ENCODE measurements around the gene RFX8. TPM values are rescaled to one million over a fixed set of nuclear protein-coding genes. Genes with fewer than 3 reads are reported as not detected.
"Not testable (repeated sequence)": the region's sequence is repeated elsewhere in the genome, so short reads cannot be mapped to it uniquely, and the experiment has no call there.

Gene RFX8
- total and polyA plus RNA-seq, 4 donors: 0.96 to 2.1 (median 1.0) TPM; not detected in 1

DNA sequence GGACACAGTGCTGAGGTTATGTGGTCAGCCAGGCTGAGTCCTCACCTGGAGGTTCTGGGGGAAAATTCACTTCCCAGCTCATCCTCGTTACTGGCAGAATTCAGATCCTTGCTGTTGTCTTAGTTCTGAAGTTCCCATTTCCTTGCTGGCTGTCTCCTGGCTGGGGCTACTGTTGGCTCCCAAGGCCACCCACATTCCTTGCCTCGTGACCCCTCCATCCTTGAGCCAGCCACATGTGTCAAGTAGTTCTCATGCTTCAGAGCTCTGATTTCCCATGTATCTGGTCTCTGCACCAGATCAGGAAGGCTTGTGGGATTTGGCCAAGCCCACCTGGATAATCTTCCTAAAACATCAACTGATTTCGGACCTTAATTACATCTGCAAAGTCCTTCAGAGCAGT lies 38.1 kb upstream of the RFX8 start:
- no peak overlapping the region for H3K27ac ChIP-seq (ENCODE audit: low read depth in 1 of 2, low read length in 2 of 2)
- intact Hi-C loops (cut with DNase I): no loop called here

DNA sequence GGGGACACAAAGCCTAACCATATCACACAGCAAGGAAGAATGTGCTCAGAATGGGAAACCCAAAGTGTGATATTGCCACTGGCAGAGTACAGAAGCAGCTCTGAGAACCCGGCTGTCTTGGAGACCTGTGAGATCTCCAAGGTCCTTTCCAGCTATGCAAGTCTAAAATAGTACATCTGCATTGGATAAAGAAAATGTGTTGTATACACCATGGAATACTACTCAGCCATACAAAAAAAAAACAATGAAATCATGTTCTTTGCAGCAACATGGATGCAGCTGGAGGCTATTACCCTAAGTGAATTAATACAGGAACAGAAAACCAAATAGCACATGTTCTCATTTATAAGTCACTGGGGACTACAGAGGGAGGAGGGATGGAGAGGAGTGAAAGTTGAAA lies 36.5 kb upstream of the RFX8 start:
- H3K4me1 ChIP-seq (ENCODE audit: control insufficient read depth in 1 of 2, insufficient read depth in 2 of 2, low read length in 2 of 2): no peaks in the 10 kb centered on the region
- intact Hi-C loops (cut with DNase I): no loop called here
- no peak overlapping the region for H3K4me3 ChIP-seq (ENCODE audit: low read length in 2 of 2)
- no peaks in the 10 kb centered on the region for H3K27me3 ChIP-seq (ENCODE audit: control insufficient read depth in 1 of 2, insufficient read depth in 2 of 2, low read length in 1 of 2)
- DNase-seq (no peak), ATAC-seq (ENCODE audit: low FRiP score) (no peak)
- H3K36me3 ChIP-seq (ENCODE audit: control insufficient read depth in 1 of 2, insufficient read depth in 2 of 2, low read length in 1 of 2): no peaks in the 10 kb centered on the region
- WGBS, 2 donors: 93 to 96% methylated on average over 1 of the region's 1 CpG
- no peaks in the 10 kb centered on the region for H3K9me3 ChIP-seq (ENCODE audit: control insufficient read depth, low read length)
- H3K27ac ChIP-seq (ENCODE audit: low read depth in 1 of 2, low read length in 2 of 2): no peak overlapping the region

More for the DNA sequence above, 38.1 kb upstream of the RFX8 start:
- ATAC-seq (ENCODE audit: low FRiP score): no peak
- no peaks in the 10 kb centered on the region for H3K36me3 ChIP-seq (ENCODE audit: control insufficient read depth in 1 of 2, insufficient read depth in 2 of 2, low read length in 1 of 2)
- 97 to 98% methylated on average over 3 of the region's 3 CpGs for WGBS, 2 donors
- no peak for DNase-seq
- H3K9me3 ChIP-seq (ENCODE audit: control insufficient read depth, low read length): no peaks in the 10 kb centered on the region
- no peaks in the 10 kb centered on the region for H3K27me3 ChIP-seq (ENCODE audit: control insufficient read depth in 1 of 2, insufficient read depth in 2 of 2, low read length in 1 of 2)
- no peaks in the 10 kb centered on the region for H3K4me1 ChIP-seq (ENCODE audit: control insufficient read depth in 1 of 2, insufficient read depth in 2 of 2, low read length in 2 of 2)
- no peak overlapping the region for H3K4me3 ChIP-seq (ENCODE audit: low read length in 2 of 2)

- no peaks in the 10 kb centered on the region for H3K36me3 ChIP-seq (ENCODE audit: control insufficient read depth in 1 of 2, insufficient read depth in 2 of 2, low read length in 1 of 2)
- intact Hi-C loops (cut with DNase I): no loop called here
- H3K27me3 ChIP-seq (ENCODE audit: control insufficient read depth in 1 of 2, insufficient read depth in 2 of 2, low read length in 1 of 2): no peaks in the 10 kb centered on the region
- H3K4me1 ChIP-seq (ENCODE audit: control insufficient read depth in 1 of 2, insufficient read depth in 2 of 2, low read length in 2 of 2): no peaks in the 10 kb centered on the region
- ATAC-seq (ENCODE audit: low FRiP score) (peak; percentile 41), DNase-seq (no peak)
- no peak overlapping the region for H3K27ac ChIP-seq (ENCODE audit: low read depth in 1 of 2, low read length in 2 of 2)
- no peak overlapping the region for H3K4me3 ChIP-seq (ENCODE audit: low read length in 2 of 2)
- H3K9me3 ChIP-seq (ENCODE audit: control insufficient read depth, low read length): no peaks in the 10 kb centered on the region
- WGBS, 2 donors: 82 to 86% methylated on average over 8 of the region's 8 CpGs
Measured at GRCh38 chr2:101509499-101510284, 34.8 kb upstream of the RFX8 start.

GRCh38 chr2:101508636-101509035 lies 33.7 kb upstream of the RFX8 start:
- Histone ChIP-seq H3K4me3 (ENCODE audit: low read length in 2 of 2) (no peak overlapping the region), H3K27ac (ENCODE audit: low read depth in 1 of 2, low read length in 2 of 2) (no peak overlapping the region), H3K4me1 (ENCODE audit: control insufficient read depth in 1 of 2, insufficient read depth in 2 of 2, low read length in 2 of 2) (no peaks in the 10 kb centered on the region), H3K9me3 (ENCODE audit: control insufficient read depth, low read length) (no peaks in the 10 kb centered on the region), H3K36me3 (ENCODE audit: control insufficient read depth in 1 of 2, insufficient read depth in 2 of 2, low read length in 1 of 2) (no peaks in the 10 kb centered on the region), H3K27me3 (ENCODE audit: control insufficient read depth in 1 of 2, insufficient read depth in 2 of 2, low read length in 1 of 2) (no peaks in the 10 kb centered on the region)
- WGBS, 2 donors: 91 to 93% methylated on average over 5 of the region's 5 CpGs
- DNase-seq (no peak), ATAC-seq (ENCODE audit: low FRiP score) (no peak)
- intact Hi-C loops (cut with DNase I): no loop called here

DNA sequence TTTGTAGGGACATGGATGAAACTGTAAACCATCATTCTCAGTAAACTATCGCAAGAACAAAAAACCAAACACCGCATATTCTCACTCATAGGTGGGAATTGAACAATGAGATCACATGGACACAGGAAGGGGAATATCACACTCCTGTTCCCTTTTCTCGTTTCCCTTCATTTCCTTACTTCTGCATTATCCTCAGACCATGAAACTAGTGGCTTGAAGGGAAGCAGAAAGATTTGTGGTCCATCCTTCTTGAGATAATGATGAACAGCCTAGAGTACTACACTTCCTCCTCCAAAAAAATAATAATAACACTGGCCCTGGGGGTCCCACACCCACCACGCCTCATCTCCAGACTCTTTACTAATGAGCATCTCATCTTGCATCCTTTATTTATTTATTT lies 30.4 kb upstream of the RFX8 start:
- H3K27ac ChIP-seq (ENCODE audit: low read depth in 1 of 2, low read length in 2 of 2); H3K9me3 ChIP-seq (ENCODE audit: control insufficient read depth, low read length); H3K36me3 ChIP-seq (ENCODE audit: control insufficient read depth in 1 of 2, insufficient read depth in 2 of 2, low read length in 1 of 2); ATAC-seq (ENCODE audit: low FRiP score); intact Hi-C loops (cut with DNase I); H3K4me3 ChIP-seq (ENCODE audit: low read length in 2 of 2); H3K4me1 ChIP-seq (ENCODE audit: control insufficient read depth in 1 of 2, insufficient read depth in 2 of 2, low read length in 2 of 2); H3K27me3 ChIP-seq (ENCODE audit: control insufficient read depth in 1 of 2, insufficient read depth in 2 of 2, low read length in 1 of 2); DNase-seq: not testable (repeated sequence)
- WGBS, 2 donors: 91 to 95% methylated on average over 3 of the region's 4 CpGs

DNA sequence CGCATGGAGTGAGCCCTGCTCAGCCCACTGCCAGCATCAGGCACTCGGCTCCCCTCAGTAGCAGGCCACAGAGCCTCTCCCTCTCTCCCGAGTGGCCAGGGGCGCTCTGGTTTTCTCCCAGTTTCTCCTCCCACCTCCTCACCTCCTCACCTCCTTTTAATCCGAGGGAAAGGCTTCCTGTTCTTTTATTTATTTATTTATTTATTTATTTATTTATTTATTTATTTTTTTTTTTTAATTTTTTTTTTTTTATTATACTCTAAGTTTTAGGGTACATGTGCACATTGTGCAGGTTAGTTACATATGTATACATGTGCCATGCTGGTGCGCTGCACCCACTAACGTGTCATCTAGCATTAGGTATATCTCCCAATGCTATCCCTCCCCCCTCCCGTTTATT lies 29.8 kb upstream of the RFX8 start:
- H3K27ac ChIP-seq (ENCODE audit: low read depth in 1 of 2, low read length in 2 of 2); H3K4me1 ChIP-seq (ENCODE audit: control insufficient read depth in 1 of 2, insufficient read depth in 2 of 2, low read length in 2 of 2); ATAC-seq (ENCODE audit: low FRiP score); intact Hi-C loops (cut with DNase I); H3K4me3 ChIP-seq (ENCODE audit: low read length in 2 of 2); H3K9me3 ChIP-seq (ENCODE audit: control insufficient read depth, low read length); H3K36me3 ChIP-seq (ENCODE audit: control insufficient read depth in 1 of 2, insufficient read depth in 2 of 2, low read length in 1 of 2); DNase-seq; H3K27me3 ChIP-seq (ENCODE audit: control insufficient read depth in 1 of 2, insufficient read depth in 2 of 2, low read length in 1 of 2): not testable (repeated sequence)
- 79 to 92% methylated on average over 8 of the region's 8 CpGs for WGBS, 2 donors

DNA sequence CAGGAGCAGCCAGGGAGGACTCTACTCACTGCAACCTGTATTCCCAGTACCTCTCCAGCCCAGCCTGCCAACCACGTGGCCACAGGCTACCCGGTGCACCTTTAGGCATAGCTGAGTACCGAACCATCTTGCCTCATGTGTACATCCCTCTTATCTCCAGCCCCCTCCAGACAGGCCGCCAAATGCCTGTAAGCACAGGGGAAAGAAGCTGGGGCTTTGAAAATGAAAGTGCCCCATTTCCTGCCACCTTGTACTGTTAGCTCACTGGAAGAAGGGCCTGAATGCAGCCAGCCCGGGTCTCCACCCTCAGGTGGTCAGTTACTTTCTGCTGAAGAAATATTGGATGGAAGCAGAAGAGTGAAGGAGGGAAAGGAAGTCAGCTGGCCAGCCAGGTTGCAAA lies 27.2 kb upstream of the RFX8 start:
- Histone ChIP-seq H3K4me1 (ENCODE audit: control insufficient read depth in 1 of 2, insufficient read depth in 2 of 2, low read length in 2 of 2) (peaks cover 0 to 3% of the 10 kb centered on the region in 2 donors), H3K4me3 (ENCODE audit: low read length in 2 of 2) (no peak overlapping the region), H3K36me3 (ENCODE audit: control insufficient read depth in 1 of 2, insufficient read depth in 2 of 2, low read length in 1 of 2) (no peaks in the 10 kb centered on the region), H3K27me3 (ENCODE audit: control insufficient read depth in 1 of 2, insufficient read depth in 2 of 2, low read length in 1 of 2) (no peaks in the 10 kb centered on the region), H3K27ac (ENCODE audit: low read depth in 1 of 2, low read length in 2 of 2) (no peak overlapping the region), H3K9me3 (ENCODE audit: control insufficient read depth, low read length) (no peaks in the 10 kb centered on the region)
- WGBS, 2 donors: 88 to 95% methylated on average over 5 of the region's 5 CpGs
- no peak for ATAC-seq (ENCODE audit: low FRiP score)
- no peak for DNase-seq
- intact Hi-C loops (cut with DNase I): no loop called here

DNA sequence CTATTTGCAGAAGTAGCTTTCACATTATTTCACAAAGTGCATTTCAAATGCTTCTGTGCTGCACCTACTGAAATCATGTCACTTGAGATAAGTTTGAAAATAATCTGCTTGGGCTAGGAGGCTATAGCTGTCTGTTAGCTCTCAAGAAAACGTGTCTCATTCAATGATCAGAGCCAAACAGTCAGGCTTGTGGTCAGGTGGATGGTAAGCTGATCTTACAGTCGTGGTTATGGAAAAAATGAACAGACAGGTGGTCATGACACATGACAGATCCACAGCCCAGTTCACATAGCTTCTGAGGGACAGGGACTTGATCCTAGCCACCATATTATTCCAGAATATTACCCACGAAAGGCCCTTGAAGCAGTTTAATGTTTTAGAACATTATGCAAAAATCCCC lies 26.5 kb upstream of the RFX8 start:
- Histone ChIP-seq H3K27me3 (ENCODE audit: control insufficient read depth in 1 of 2, insufficient read depth in 2 of 2, low read length in 1 of 2) (no peaks in the 10 kb centered on the region), H3K4me1 (ENCODE audit: control insufficient read depth in 1 of 2, insufficient read depth in 2 of 2, low read length in 2 of 2) (peaks cover 0 to 3% of the 10 kb centered on the region in 2 donors), H3K4me3 (ENCODE audit: low read length in 2 of 2) (no peak overlapping the region), H3K27ac (ENCODE audit: low read depth in 1 of 2, low read length in 2 of 2) (no peak overlapping the region), H3K36me3 (ENCODE audit: control insufficient read depth in 1 of 2, insufficient read depth in 2 of 2, low read length in 1 of 2) (no peaks in the 10 kb centered on the region), H3K9me3 (ENCODE audit: control insufficient read depth, low read length) (no peaks in the 10 kb centered on the region)
- intact Hi-C loops (cut with DNase I): no loop called here
- DNase-seq: no peak
- ATAC-seq (ENCODE audit: low FRiP score): no peak
- 71 to 78% methylated on average over 3 of the region's 3 CpGs for WGBS, 2 donors

DNA sequence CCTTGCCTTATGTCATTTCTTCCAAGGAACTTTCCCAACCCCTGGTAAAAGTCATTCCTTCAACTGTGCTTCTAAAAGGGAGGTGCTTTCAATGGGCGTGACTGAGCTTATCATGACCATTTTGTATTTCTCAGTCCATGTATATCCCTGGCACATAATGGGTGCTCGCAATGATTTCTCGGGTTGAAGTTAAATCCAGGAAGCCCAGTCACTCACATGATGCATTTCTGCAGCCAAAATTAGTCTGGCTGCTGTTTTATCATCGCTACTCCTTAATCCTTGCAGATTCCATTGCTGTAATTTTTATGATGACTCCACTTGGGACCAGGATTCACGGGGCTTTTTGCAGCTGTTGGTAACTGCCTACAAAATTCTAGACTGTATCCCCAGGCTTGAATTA lies 25.9 kb upstream of the RFX8 start:
- ATAC-seq (ENCODE audit: low FRiP score) (no peak), DNase-seq (no peak)
- Histone ChIP-seq H3K9me3 (ENCODE audit: control insufficient read depth, low read length) (no peaks in the 10 kb centered on the region), H3K4me3 (ENCODE audit: low read length in 2 of 2) (no peak overlapping the region), H3K36me3 (ENCODE audit: control insufficient read depth in 1 of 2, insufficient read depth in 2 of 2, low read length in 1 of 2) (no peaks in the 10 kb centered on the region), H3K27me3 (ENCODE audit: control insufficient read depth in 1 of 2, insufficient read depth in 2 of 2, low read length in 1 of 2) (no peaks in the 10 kb centered on the region), H3K27ac (ENCODE audit: low read depth in 1 of 2, low read length in 2 of 2) (no peak overlapping the region), H3K4me1 (ENCODE audit: control insufficient read depth in 1 of 2, insufficient read depth in 2 of 2, low read length in 2 of 2) (peaks cover 0 to 3% of the 10 kb centered on the region in 2 donors)
- intact Hi-C loops (cut with DNase I): no loop called here
- 19 to 26% methylated on average over 5 of the region's 5 CpGs for WGBS, 2 donors

Measured in aorta (tissue), 5 donors.